Measurements from ENCODE around the gene MLXIPL. TPM values are rescaled to one million over a fixed set of nuclear protein-coding genes. Genes with fewer than 3 reads are reported as not detected.

The MLXIPL gene
- total and polyA plus RNA-seq, 2 donors (not counting 3 experiments of a cell fraction or from before 2014, with no cell fraction given) = not detected

GRCh38 chr7:73586911-73587310 lies 37.4 kb downstream of the MLXIPL start:
- ChIA-PET POLR2A (interaction anchor here (0.7 kb wide), 1 partner anchor 78 kb away, joined by 3 read pairs; no protein-coding TSS in a partner anchor), CTCF (interaction anchor here (0.5 to 4.1 kb wide), 4 partner anchors 9 to 148 kb away, joined by 3 to 27 read pairs (median 3); partner anchors contain the start of gene TBL2)
- Histone ChIP-seq H3K9me1 (replicated peaks; ENCODE audit: control insufficient read depth, extremely low read depth, insufficient read depth, low read length) (no peaks in the 10 kb centered on the region), H3K27me3 (ENCODE audit: control insufficient read depth in 2 of 2, insufficient read depth in 2 of 2, low read length in 2 of 2) (no peaks in the 10 kb centered on the region), H3K4me3 (replicated peaks in 1 of 3; ENCODE audit: insufficient read depth in 1 of 3, low read depth in 1 of 3, low read length in 3 of 3) (no peak overlapping the region), H2AFZ (ENCODE audit: low read depth, low read length) (no peak overlapping the region), H3K9me3 (replicated peaks; ENCODE audit: control insufficient read depth, insufficient read depth, low read length) (no peaks in the 10 kb centered on the region), H3K4me1 (ENCODE audit: control insufficient read depth, extremely low read depth, insufficient read depth, low read length) (peaks cover 6% of the 10 kb centered on the region), H3K4me2 (ENCODE audit: insufficient read depth, low read length) (no peak overlapping the region), H3K9ac (replicated peaks; ENCODE audit: extremely low read depth, insufficient read depth, low read length) (no peak overlapping the region), H4K20me1 (replicated peaks; ENCODE audit: control insufficient read depth, extremely low read depth, insufficient read depth, low read length) (no peaks in the 10 kb centered on the region), H3K79me2 (ENCODE audit: control insufficient read depth, insufficient read depth, low read length) (no peaks in the 10 kb centered on the region), H3K36me3 (ENCODE audit: control insufficient read depth in 2 of 2, extremely low read depth in 1 of 2, insufficient read depth in 2 of 2, low read length in 2 of 2) (no peaks in the 10 kb centered on the region), H3K27ac (ENCODE audit: insufficient read depth, low read depth, low read length) (no peak overlapping the region)
- BruUV-seq (replicated peaks) = no TSS peak
- FAIRE-seq (no peak), DNase-seq (ENCODE audit: low read depth, low spot score) (no peak)
- intact Hi-C loops (cut with micrococcal nuclease) = no loop called here
- TF ChIP-seq POLR2A (IDR thresholded peaks at IDR 0.05; ENCODE audit: low read depth, low read length) (no peak), EZH2 (IDR thresholded peaks at IDR 0.05; ENCODE audit: borderline replicate concordance, low read depth, low read length, severe bottlenecking) (no peak), FOS (IDR thresholded peaks at IDR 0.05; ENCODE audit: borderline replicate concordance, insufficient read depth, low read length) (no peak), CTCF (IDR thresholded peaks at IDR 0.05; ENCODE audit: extremely low read depth in 1 of 2, insufficient read depth in 1 of 2, low read depth in 1 of 2, low read length in 2 of 2) (no peak), MAX (IDR thresholded peaks at IDR 0.05; ENCODE audit: insufficient read depth, insufficient read length) (no peak), JUN (IDR thresholded peaks at IDR 0.05; ENCODE audit: borderline replicate concordance, insufficient read depth, insufficient read length, low read depth) (no peak), POLR2AphosphoS5 (IDR thresholded peaks at IDR 0.05; ENCODE audit: insufficient read depth, low read depth, low read length) (no peak), MYC (IDR thresholded peaks at IDR 0.05; ENCODE audit: low read depth, low read length) (no peak), GATA2 (IDR thresholded peaks at IDR 0.05; ENCODE audit: insufficient read depth, insufficient read length, low read depth, low read length) (no peak)
- dilution Hi-C loops (cut with MboI; ENCODE audit: extremely low pct_ligation_motif_present, low sequenced_read_pairs) = no loop called here

Data from endothelial cell of umbilical vein (primary cell).